Stimulated activated naive CD8-positive, alpha-beta T cell treated with anti-CD3 and anti-CD28 coated beads, Interleukin-15, amount 100 ng/mL, for 72 hours (primary cell): ENCODE data around the gene LETM1.

ENCODE experiments used
- ATAC-seq: fragments of 150-1000 bp; cut with Tn5 transposase; 2 replicates; pipeline ENCODE4 v1.10.0; 2021; ENCODE audit warnings: mild to moderate bottlenecking, moderate library complexity
- DNase-seq, 2 donors: peaks; one replicate each; pipeline ENCODE4 v3.0.0; 2021 to 2022
- H3K27ac Mint-ChIP-seq, 2 donors: one replicate each; pipeline ENCODE4 v1.8.0; 2022; ENCODE audit warnings: mild to moderate bottlenecking in 2 of 2, mixed read lengths in 2 of 2, moderate library complexity in 2 of 2
- H3K27me3 Mint-ChIP-seq: one replicate; pipeline ENCODE4 v1.8.0; 2022; ENCODE audit warnings: mixed read lengths
- H3K4me1 Mint-ChIP-seq: one replicate; pipeline ENCODE4 v1.8.0; 2022; ENCODE audit warnings: mild to moderate bottlenecking, mixed read lengths
- H3K4me3 Mint-ChIP-seq, 2 donors: one replicate each; pipeline ENCODE4 v1.8.0; 2022; ENCODE audit warnings: mild to moderate bottlenecking in 2 of 2, mixed read lengths in 2 of 2, moderate library complexity in 1 of 2
- H3K9me3 Mint-ChIP-seq, 2 donors: one replicate each; pipeline ENCODE4 v1.8.0; 2022; ENCODE audit warnings: mixed read lengths in 2 of 2

Gene LETM1

DNA sequence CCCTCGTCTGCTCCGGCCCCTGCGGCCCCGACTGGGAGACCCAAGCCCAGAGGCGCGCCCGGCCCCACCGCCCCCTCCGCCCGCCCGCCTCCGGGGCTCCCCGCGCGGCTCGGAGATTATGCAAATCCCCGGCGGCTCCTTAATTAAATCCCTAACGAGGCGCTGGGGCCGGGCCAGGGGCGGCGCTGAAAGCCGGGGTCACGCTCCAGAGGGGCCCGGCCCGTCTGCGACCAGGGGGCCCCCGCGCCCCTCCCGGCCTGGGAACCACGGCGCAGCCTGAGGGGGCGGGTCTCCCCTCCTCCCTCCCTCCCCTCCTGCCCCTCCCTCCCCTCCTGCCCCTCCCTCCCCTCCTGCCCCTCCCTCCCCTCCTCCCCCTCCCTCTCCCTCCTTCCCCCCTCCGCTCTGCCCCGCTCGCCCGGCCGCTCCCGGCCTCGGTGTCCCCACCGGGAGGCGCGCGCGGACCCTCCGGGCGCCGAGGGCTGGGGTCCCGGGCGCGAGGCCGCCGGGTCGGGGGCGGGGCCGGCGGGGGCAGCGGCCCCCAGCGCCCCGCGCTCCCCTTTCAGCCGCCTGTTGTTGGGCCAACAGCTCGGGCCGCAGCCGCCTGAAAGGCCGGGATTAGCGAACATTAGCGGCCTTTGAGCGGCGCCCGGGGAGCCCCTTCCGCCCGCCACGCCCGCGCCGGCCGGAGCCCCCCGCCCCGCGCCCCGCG lies 88.7 kb downstream of the LETM1 start:
- no peak overlapping the region for H3K27ac Mint-ChIP-seq
- ATAC-seq = no peak
- no peak for DNase-seq
- H3K9me3 Mint-ChIP-seq = no peaks in the 10 kb centered on the region
- peaks cover 65% of the 10 kb centered on the region for H3K27me3 Mint-ChIP-seq
- H3K4me3 Mint-ChIP-seq = no peak overlapping the region
- peaks cover 22% of the 10 kb centered on the region for H3K4me1 Mint-ChIP-seq

DNA sequence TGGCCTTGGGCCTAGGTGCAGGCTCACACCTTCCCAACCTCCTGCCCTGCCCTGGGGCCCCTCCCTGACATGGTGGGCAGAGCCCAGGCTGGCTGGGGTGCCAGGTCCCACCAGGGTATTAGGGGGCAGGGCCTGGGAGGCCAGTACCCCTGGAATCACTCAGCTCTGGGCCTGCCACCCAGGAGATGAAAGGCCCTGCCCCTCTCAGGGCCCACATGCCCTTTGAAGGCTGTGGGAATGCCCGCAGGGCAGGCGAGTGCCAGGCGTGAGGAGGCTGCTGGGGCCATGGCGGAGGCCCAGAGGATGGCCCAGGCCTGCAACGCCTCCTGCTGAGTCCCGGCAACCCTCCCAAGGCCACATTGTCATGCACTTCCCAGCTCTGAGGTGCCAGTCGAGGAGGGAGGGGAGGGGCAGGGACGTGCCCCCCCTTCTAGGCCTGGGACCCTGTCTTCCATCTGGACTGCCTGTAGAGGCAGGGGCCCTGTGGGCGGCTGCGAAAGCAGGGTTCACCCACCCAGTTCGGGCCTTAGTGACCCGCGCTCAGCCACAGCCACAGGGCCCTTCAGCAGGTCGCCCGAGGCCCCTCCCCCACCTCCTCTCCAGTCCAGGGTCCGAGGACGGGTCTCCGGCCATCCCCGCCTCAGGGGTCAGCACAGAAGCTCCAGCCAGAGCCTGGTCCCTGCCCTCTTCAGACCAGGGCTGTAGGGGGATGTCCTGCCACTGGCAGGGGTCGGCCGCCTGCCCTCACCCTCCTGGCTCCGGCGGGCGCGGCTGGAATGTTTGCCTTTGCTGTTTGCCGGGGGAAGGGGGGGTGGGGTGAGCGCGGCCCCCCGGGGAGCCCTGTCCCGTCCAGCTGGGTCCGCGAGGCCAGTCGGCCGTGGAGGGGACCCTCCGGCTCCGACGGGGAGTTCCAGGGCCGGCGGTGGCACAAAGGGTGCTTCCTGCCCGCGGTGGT lies 89.6 kb downstream of the LETM1 start:
- Mint-ChIP-seq H3K27ac (no peak overlapping the region), H3K4me1 (peaks cover 14% of the 10 kb centered on the region), H3K27me3 (peaks cover 72% of the 10 kb centered on the region), H3K9me3 (no peaks in the 10 kb centered on the region), H3K4me3 (no peak overlapping the region)
- ATAC-seq = no peak
- no peak for DNase-seq

DNA sequence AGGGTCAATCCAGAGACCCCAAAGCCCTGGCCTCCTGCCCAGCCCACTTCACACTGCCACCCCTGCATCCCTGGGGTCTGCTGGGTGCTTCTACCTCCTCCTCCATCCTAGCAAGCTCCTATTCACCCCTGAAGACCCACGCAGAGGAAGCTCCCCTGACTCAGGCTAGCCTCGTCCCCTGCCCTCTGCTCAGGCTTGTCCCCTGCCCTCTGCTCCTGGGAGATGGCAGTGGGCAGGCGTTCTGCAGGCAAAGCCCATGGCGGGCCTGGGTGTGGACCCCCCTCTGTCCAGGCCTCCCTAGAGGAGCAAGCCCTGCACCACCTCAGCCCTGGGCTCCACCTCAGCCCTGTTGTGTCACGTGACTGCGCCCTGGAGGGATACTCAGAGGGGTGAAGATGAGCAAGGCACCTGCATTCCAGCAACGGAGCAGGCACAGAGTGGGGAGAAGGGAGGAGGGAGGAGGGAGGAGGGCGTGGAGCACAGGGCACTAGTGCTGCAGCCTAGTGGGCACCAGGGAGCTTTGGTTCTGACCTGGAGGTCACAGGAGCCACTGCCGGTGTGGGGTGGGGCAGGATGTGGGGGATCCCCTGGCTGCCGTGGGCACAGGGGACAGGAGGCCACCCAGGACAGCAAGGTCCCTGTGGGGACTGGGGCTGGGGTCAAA lies 90.4 kb downstream of the LETM1 start:
- ATAC-seq (no peak), DNase-seq (no peak)
- no peaks in the 10 kb centered on the region for H3K9me3 Mint-ChIP-seq
- H3K27me3 Mint-ChIP-seq = peaks cover 72% of the 10 kb centered on the region
- peak overlapping the region in 1 of 2 donors; percentile 56 for H3K27ac Mint-ChIP-seq
- no peak overlapping the region for H3K4me3 Mint-ChIP-seq
- peaks cover 6% of the 10 kb centered on the region for H3K4me1 Mint-ChIP-seq

DNA sequence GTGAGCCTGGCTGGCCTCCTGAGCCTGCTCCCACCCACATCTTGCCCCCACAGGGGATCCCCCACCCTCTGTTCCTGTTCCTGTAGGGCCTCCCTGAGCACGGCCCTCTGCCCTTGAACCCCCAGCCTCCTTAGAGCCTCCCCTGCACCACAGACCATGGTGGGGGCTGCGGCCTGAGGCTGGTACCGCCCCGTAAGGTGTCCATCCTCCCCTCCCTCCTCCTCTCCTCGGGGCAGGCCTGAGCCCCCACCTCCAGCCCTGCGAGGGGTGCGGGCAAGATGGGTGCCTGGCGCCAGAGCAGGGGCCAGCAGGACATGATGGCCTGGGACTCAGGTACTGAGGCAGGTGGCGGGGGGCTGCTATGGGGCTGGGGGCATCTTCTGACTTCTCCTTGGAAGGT lies 91.3 kb downstream of the LETM1 start:
- Mint-ChIP-seq H3K4me1 (peaks cover 13% of the 10 kb centered on the region), H3K9me3 (no peaks in the 10 kb centered on the region), H3K27me3 (peaks cover 69% of the 10 kb centered on the region), H3K4me3 (no peak overlapping the region), H3K27ac (no peak overlapping the region)
- DNase-seq = no peak
- no peak for ATAC-seq

DNA sequence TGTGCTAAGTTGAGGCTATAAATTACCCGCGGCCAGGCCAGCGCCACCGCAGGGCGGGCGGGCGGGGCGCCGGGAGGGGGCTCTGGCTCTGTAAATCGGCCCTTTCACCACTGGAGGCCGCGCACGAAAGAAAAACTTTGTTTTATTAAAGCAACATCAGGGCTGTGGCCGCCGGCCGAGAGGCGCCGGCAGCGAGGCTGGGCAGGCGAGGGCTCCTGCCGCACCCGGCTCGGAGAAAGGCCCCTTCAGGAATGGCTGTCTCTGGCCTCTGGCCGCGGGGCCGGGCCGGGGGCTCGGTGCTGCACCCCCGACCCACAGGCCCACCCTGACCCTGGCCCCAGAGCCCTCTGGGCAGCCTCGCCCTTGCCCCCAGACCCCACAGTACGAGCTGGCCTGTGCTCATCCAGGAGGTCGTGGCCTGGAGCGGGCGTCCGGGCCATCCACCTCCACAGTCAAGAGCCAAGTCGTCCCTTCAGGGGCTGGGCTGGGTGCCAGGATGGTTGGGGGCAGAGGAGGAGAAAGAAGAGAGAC lies 92.3 kb downstream of the LETM1 start:
- ATAC-seq (no peak), DNase-seq (no peak)
- Mint-ChIP-seq H3K4me3 (no peak overlapping the region), H3K27me3 (peaks cover 59% of the 10 kb centered on the region), H3K4me1 (peaks cover 14% of the 10 kb centered on the region), H3K9me3 (no peaks in the 10 kb centered on the region), H3K27ac (no peak overlapping the region)

DNA sequence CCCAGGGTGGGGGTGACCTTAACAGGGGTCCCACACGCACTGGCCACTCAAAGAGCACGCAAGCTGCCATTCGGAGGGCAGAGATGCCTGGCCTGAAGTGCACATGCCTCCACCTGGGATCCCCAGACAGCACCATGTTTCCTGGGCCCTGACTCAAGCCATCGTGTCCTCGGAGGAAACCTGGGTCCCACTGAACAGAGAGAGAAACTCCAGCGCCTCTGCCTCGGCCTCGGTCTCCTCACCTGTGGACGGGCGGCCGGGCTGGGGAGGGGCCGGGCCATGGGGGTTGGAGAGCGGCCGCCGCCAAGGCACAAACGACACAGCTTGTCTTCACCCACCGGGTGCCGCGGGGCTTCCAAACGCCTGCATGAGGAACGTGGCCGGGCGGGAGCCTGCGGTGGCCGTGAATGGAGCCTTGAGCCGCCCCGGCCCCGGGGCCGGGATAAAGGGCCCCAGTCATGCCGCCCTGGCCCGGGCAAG lies 92.8 kb downstream of the LETM1 start:
- no peak overlapping the region for H3K4me3 Mint-ChIP-seq
- DNase-seq (no peak), ATAC-seq (no peak)
- H3K27me3 Mint-ChIP-seq = peaks cover 54% of the 10 kb centered on the region
- H3K9me3 Mint-ChIP-seq = no peaks in the 10 kb centered on the region
- peaks cover 10% of the 10 kb centered on the region for H3K4me1 Mint-ChIP-seq
- no peak overlapping the region for H3K27ac Mint-ChIP-seq

DNA sequence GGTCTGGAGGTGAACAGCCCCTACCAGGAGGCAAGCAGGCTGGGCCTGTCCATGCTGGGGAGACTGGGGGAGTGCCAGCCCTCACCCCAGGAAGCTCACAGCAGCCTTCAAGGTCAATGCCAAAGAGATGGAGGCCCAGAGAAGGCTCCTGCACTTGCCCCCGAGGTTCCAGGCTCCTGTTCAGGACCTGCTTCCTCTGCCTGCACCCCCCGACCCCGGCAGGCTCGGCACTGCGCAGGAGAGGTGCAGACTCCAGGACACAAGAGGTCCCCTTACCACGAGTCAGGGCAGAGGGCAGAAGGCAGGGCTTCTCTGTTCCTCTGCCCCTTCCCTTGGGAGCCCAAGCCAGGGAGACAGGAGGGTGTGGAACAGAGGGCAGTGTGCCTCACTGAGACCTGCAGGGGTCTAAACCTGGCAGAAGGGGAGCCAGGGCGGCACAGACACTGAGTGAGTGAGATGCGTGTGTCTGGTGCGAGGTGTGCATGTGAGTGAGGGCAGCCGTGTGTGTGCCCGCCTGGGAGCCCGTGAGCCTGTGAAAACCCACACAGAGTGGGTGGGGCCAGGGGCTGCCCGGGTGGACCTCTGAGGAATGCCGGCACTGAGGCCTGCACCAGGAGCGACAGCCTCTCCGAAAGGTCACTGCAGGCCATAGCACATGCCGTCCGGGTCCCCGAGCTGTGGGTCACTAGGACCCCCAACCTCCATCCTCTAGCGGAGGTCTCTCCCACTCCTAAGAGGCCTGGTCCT lies 93.5 kb downstream of the LETM1 start:
- DNase-seq (no peak), ATAC-seq (no peak)
- no peak overlapping the region for H3K4me3 Mint-ChIP-seq
- peaks cover 48% of the 10 kb centered on the region for H3K27me3 Mint-ChIP-seq
- no peak overlapping the region for H3K27ac Mint-ChIP-seq
- no peaks in the 10 kb centered on the region for H3K9me3 Mint-ChIP-seq
- peaks cover 10% of the 10 kb centered on the region for H3K4me1 Mint-ChIP-seq
